ENCODE data around the gene TMEM200C.

TMEM200C gene

GRCh38 chr18:5899835-5900234 is 4.5 kb upstream of the TMEM200C start:
- in situ Hi-C loops (cut with HindIII; ENCODE audit: low pct_ligation_motif_present, low sequenced_read_pairs), result no loop called here
- TF ChIP-seq, protein P1, sequence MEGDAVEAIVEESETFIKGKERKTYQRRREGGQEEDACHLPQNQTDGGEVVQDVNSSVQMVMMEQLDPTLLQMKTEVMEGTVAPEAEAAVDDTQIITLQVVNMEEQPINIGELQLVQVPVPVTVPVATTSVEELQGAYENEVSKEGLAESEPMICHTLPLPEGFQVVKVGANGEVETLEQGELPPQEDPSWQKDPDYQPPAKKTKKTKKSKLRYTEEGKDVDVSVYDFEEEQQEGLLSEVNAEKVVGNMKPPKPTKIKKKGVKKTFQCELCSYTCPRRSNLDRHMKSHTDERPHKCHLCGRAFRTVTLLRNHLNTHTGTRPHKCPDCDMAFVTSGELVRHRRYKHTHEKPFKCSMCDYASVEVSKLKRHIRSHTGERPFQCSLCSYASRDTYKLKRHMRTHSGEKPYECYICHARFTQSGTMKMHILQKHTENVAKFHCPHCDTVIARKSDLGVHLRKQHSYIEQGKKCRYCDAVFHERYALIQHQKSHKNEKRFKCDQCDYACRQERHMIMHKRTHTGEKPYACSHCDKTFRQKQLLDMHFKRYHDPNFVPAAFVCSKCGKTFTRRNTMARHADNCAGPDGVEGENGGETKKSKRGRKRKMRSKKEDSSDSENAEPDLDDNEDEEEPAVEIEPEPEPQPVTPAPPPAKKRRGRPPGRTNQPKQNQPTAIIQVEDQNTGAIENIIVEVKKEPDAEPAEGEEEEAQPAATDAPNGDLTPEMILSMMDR (IDR thresholded peaks at IDR 0.05; ENCODE audit: low read depth, low read length, missing control alignments), result no peak
- Histone ChIP-seq H3K27me3 (replicated peaks) (peaks cover 10% of the 10 kb centered on the region), H3K27ac (no peak overlapping the region), H3K36me3 (replicated peaks) (no peaks in the 10 kb centered on the region), H3K4me3 (ENCODE audit: low read depth, low read length) (no peak overlapping the region)
- DNase-seq, result no peak

- Histone ChIP-seq H3K27me3 (replicated peaks) (peaks cover 30% of the 10 kb centered on the region), H3K36me3 (replicated peaks) (no peaks in the 10 kb centered on the region), H3K27ac (no peak overlapping the region), H3K4me3 (ENCODE audit: low read depth, low read length) (peak overlapping the region; percentile 57)
- DNase-seq, result no peak
- TF ChIP-seq, protein P1 (IDR thresholded peaks at IDR 0.05; ENCODE audit: low read depth, low read length, missing control alignments), result no peak
- in situ Hi-C loops (cut with HindIII; ENCODE audit: low pct_ligation_motif_present, low sequenced_read_pairs), result no loop called here
Observed at GRCh38 chr18:5895876-5896740, 786 bp upstream of the TMEM200C start.

DNA sequence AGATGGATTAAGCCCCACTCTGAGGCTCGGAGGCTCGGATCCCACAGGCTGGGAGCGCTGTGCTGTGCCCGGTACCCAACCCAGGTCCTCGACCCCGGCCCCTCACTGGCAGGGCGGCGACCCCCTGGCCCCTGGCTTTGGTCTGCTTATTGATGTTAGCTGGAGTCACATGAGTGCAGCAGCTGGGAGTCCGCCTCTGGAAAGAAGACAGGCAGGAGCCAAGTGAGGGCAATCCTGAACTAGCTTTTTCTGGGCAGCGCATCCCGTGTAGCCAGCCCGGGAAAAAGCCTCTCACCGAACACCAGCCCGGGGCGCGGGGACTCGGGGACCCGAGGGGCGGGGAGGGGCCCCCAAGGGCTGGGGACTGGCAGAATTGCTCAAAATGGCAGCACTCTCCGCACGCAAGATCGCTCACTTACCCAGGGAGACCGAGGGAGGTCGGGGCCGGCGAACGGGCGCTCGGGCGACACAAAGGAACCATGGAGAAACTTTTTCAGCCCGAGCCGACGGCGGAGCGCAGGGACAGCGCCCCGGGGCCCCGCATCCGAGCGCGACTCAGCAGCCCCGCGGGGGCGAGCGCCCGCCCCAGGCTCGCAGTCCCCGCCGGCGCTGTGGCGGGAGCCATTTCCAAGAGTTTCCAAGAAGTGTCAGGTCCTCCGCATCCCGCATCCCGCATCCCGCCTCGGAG is 567 bp downstream of the TMEM200C start:
- H3K27ac ChIP-seq, result no peak overlapping the region
- no peaks in the 10 kb centered on the region for H3K36me3 ChIP-seq (replicated peaks)
- DNase-seq, result no peak
- TF ChIP-seq, protein P1 (IDR thresholded peaks at IDR 0.05; ENCODE audit: low read depth, low read length, missing control alignments), result no peak
- in situ Hi-C loops (cut with HindIII; ENCODE audit: low pct_ligation_motif_present, low sequenced_read_pairs), result no loop called here
- H3K4me3 ChIP-seq (ENCODE audit: low read depth, low read length), result peak overlapping the region; percentile 57
- peaks cover 34% of the 10 kb centered on the region for H3K27me3 ChIP-seq (replicated peaks)

DNA sequence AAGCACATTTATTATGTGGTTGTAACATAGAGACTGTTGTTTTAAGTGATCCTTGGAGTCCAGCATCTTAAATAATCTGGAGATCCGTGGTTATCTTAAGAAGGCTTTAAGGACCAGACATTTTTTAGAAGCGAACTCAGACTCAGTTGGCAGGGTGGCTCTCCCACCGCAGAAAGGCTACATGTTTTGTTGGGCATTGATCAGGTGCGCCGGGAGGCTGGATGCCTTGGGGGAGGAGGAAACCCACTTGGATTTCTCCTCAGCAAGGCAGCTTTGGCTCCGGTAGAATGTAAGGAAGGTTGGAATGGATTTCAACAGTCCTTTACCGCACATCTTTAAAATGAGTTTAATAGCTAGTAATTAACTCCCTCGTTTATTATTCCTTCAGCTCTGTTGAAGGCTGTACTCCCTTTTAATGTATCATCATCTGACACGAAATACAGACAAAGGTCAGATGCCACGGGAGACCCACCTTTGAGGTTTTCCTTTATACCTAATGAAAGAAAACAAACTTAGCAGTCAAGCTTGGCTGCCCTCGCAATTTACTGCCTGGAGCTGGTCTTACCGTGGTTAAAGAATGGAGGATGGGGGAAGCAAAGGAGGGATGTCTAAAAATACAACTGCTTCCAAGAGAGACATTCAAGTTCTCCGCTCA is 1.2 kb downstream of the TMEM200C start:
- peaks cover 34% of the 10 kb centered on the region for H3K27me3 ChIP-seq (replicated peaks)
- TF ChIP-seq, protein P1 (IDR thresholded peaks at IDR 0.05; ENCODE audit: low read depth, low read length, missing control alignments), result no peak
- no peak overlapping the region for H3K27ac ChIP-seq
- H3K4me3 ChIP-seq (ENCODE audit: low read depth, low read length), result peak overlapping the region; percentile 57
- DNase-seq, result no peak
- H3K36me3 ChIP-seq (replicated peaks), result no peaks in the 10 kb centered on the region
- in situ Hi-C loops (cut with HindIII; ENCODE audit: low pct_ligation_motif_present, low sequenced_read_pairs), result no loop called here

DNA sequence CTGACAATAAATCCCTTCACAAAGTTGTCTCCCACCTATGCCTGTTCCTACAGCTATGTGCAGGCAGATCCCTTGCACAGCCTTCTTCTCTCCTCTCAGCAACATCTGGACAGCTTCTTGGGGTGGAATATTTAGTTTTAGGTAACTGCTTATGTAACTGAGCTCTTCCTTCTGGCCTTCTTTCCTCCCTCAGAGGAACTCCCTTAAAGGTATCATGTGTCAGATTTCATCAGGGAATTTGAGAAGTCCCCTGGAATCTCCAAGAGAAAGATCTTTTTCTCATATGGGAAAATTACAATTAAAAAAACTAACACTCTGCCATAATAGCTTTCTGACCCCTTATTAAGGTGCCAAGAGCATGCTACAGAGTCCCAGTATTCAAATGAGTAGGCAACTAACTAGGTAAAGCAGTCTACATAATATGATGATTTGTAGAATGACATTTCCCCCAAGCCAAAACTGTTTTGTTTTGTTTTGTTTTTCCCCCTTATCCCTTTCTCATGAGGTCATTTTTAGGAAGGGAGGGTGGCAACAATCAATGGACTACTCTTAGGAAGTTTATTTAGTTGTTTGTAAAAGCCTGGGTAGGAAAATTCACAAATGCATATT is 2.4 kb downstream of the TMEM200C start:
- H3K27ac ChIP-seq, result no peak overlapping the region
- in situ Hi-C loops (cut with HindIII; ENCODE audit: low pct_ligation_motif_present, low sequenced_read_pairs), result no loop called here
- no peak overlapping the region for H3K4me3 ChIP-seq (ENCODE audit: low read depth, low read length)
- TF ChIP-seq, protein P1 (IDR thresholded peaks at IDR 0.05; ENCODE audit: low read depth, low read length, missing control alignments), result no peak
- no peaks in the 10 kb centered on the region for H3K36me3 ChIP-seq (replicated peaks)
- H3K27me3 ChIP-seq (replicated peaks), result peaks cover 34% of the 10 kb centered on the region
- DNase-seq, result no peak
